Measurements from ENCODE around the gene CPE. TPM values are rescaled to one million over a fixed set of nuclear protein-coding genes. Genes with fewer than 3 reads are reported as not detected.

Gene CPE
- total RNA-seq, 2 experiments from 2014 or later: not detected

- H3K27me3 Mint-ChIP-seq: peaks cover 12% of the 10 kb centered on the region
- H3K36me3 Mint-ChIP-seq: no peaks in the 10 kb centered on the region
- no peaks in the 10 kb centered on the region for H3K9me3 Mint-ChIP-seq
Observed at GRCh38 chr4:165454426-165454825, 75.6 kb downstream of the CPE start.

DNA sequence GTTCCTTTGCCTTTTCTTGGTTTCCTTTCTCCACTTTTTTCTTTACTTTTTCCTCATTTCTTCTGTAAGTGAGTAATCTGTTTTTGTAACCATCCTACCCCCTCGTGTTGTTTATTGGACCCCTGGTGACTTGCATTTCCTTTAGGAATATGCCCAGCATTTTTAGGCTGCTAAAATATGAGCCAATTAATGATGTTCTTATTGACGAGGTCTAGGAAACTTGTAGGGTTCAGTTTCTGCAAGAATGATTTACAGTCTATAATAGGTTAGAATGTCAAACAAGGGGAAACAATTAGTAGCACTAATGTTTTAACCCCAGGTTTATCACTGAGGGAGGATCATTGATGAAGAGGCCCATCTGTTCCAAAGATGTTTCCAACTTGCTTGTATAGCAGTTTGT is 79.0 kb downstream of the CPE start:
- Mint-ChIP-seq H3K27ac (no peak overlapping the region), H3K9me3 (no peaks in the 10 kb centered on the region), H3K27me3 (peaks cover 13% of the 10 kb centered on the region), H3K36me3 (no peaks in the 10 kb centered on the region), H3K4me3 (no peak overlapping the region), H3K4me1 (peaks cover 4% of the 10 kb centered on the region)
- no peak for DNase-seq

More at GRCh38 chr4:165454426-165454825, 75.6 kb downstream of the CPE start:
- Mint-ChIP-seq H3K4me3 (no peak overlapping the region), H3K4me1 (peaks cover 4% of the 10 kb centered on the region), H3K27ac (no peak overlapping the region)
- DNase-seq: no peak

- DNase-seq: no peak
- H3K27ac Mint-ChIP-seq: no peak overlapping the region
- no peaks in the 10 kb centered on the region for H3K9me3 Mint-ChIP-seq
- H3K27me3 Mint-ChIP-seq: peaks cover 13% of the 10 kb centered on the region
- H3K36me3 Mint-ChIP-seq: no peaks in the 10 kb centered on the region
- no peak overlapping the region for H3K4me3 Mint-ChIP-seq
- H3K4me1 Mint-ChIP-seq: peaks cover 4% of the 10 kb centered on the region
Observed at GRCh38 chr4:165458471-165458870, 79.7 kb downstream of the CPE start.

- no peaks in the 10 kb centered on the region for H3K9me3 Mint-ChIP-seq
- peaks cover 12% of the 10 kb centered on the region for H3K27me3 Mint-ChIP-seq
Observed at GRCh38 chr4:165461159-165461821, 82.5 kb downstream of the CPE start.

GRCh38 chr4:165462009-165462408 is 83.2 kb downstream of the CPE start:
- Mint-ChIP-seq H3K36me3 (no peaks in the 10 kb centered on the region), H3K27me3 (peaks cover 9% of the 10 kb centered on the region), H3K9me3 (no peaks in the 10 kb centered on the region), H3K4me1 (no peaks in the 10 kb centered on the region), H3K4me3 (no peak overlapping the region), H3K27ac (no peak overlapping the region)
- DNase-seq: no peak

More at GRCh38 chr4:165461159-165461821, 82.5 kb downstream of the CPE start:
- Mint-ChIP-seq H3K4me3 (no peak overlapping the region), H3K36me3 (no peaks in the 10 kb centered on the region), H3K4me1 (no peaks in the 10 kb centered on the region), H3K27ac (no peak overlapping the region)
- no peak for DNase-seq

- H3K4me1 Mint-ChIP-seq: no peaks in the 10 kb centered on the region
- no peak for DNase-seq
- H3K9me3 Mint-ChIP-seq: no peaks in the 10 kb centered on the region
- no peak overlapping the region for H3K4me3 Mint-ChIP-seq
- peaks cover under 1% of the 10 kb centered on the region for H3K27me3 Mint-ChIP-seq
- H3K27ac Mint-ChIP-seq: no peak overlapping the region
- no peaks in the 10 kb centered on the region for H3K36me3 Mint-ChIP-seq
Observed at GRCh38 chr4:165464376-165464775, 85.6 kb downstream of the CPE start.

GRCh38 chr4:165464813-165465381 is 86.1 kb downstream of the CPE start:
- no peaks in the 10 kb centered on the region for H3K4me1 Mint-ChIP-seq
- no peak overlapping the region for H3K4me3 Mint-ChIP-seq
- H3K36me3 Mint-ChIP-seq: no peaks in the 10 kb centered on the region
- no peaks in the 10 kb centered on the region for H3K27me3 Mint-ChIP-seq
- no peak for DNase-seq
- no peak overlapping the region for H3K27ac Mint-ChIP-seq
- no peaks in the 10 kb centered on the region for H3K9me3 Mint-ChIP-seq

GRCh38 chr4:165470009-165470408 is 91.2 kb downstream of the CPE start:
- Mint-ChIP-seq H3K27me3 (no peaks in the 10 kb centered on the region), H3K9me3 (peaks cover 10% of the 10 kb centered on the region), H3K4me3 (no peak overlapping the region), H3K4me1 (no peaks in the 10 kb centered on the region), H3K27ac (no peak overlapping the region), H3K36me3 (no peaks in the 10 kb centered on the region)
- no peak for DNase-seq

GRCh38 chr4:165472943-165473676 is 94.3 kb downstream of the CPE start:
- no peaks in the 10 kb centered on the region for H3K4me1 Mint-ChIP-seq
- H3K27me3 Mint-ChIP-seq: peaks cover 6% of the 10 kb centered on the region
- DNase-seq: no peak
- H3K27ac Mint-ChIP-seq: no peak overlapping the region
- H3K36me3 Mint-ChIP-seq: no peaks in the 10 kb centered on the region
- H3K9me3 Mint-ChIP-seq: peaks cover 10% of the 10 kb centered on the region
- H3K4me3 Mint-ChIP-seq: no peak overlapping the region

DNA sequence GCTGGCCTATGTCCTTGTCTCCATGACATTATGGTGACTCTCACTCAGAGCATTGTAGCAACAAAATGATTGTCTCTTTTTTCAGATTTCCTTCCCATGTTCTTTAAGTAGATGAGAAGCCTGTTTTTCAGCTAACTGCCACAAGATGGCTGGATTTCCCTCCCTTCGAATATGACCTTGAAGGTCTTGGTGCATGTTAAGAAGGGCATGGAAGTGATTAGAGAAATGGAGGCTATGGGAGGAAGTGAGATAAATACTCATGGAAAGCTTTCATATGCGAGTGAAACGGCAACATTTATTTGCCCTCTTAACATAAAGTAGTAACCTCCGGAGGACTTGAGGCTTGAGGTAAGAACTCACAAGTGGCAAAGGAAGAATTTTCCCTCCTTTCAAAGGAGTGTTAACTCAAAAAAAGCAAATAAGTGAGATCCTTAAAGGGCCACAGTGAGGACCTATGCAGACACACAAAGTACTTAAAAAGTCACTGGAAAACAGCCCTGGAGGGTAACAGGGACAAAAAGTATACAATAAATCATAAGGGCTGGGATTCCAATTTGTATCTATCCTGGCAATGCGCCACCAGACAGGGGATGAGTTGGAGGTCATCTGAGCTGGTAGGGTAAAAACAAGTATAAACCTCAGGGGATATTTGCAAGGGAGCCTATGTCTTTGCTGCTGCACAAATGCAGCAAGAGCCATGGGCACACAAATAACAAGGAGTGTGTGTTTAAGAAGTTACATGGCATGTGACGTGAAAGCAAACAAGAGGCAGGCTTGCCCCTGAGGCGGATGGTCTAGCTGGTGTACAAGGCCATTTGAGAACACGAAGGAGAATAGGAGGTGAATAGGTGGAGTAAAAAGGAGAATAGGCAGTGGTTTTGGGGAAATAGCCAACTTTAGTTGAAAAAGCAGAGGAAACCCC is 96.2 kb downstream of the CPE start:
- Mint-ChIP-seq H3K4me1 (no peaks in the 10 kb centered on the region), H3K27ac (no peak overlapping the region), H3K4me3 (no peak overlapping the region), H3K27me3 (peaks cover 10% of the 10 kb centered on the region), H3K36me3 (no peaks in the 10 kb centered on the region), H3K9me3 (peaks cover 10% of the 10 kb centered on the region)
- no peak for DNase-seq

GRCh38 chr4:165475706-165476070 is 96.9 kb downstream of the CPE start:
- no peak for DNase-seq
- Mint-ChIP-seq H3K27ac (no peak overlapping the region), H3K4me1 (no peaks in the 10 kb centered on the region), H3K4me3 (no peak overlapping the region), H3K36me3 (no peaks in the 10 kb centered on the region), H3K27me3 (peaks cover 10% of the 10 kb centered on the region), H3K9me3 (peaks cover 10% of the 10 kb centered on the region)

GRCh38 chr4:165476214-165477098 is 97.6 kb downstream of the CPE start:
- no peak for DNase-seq

DNA sequence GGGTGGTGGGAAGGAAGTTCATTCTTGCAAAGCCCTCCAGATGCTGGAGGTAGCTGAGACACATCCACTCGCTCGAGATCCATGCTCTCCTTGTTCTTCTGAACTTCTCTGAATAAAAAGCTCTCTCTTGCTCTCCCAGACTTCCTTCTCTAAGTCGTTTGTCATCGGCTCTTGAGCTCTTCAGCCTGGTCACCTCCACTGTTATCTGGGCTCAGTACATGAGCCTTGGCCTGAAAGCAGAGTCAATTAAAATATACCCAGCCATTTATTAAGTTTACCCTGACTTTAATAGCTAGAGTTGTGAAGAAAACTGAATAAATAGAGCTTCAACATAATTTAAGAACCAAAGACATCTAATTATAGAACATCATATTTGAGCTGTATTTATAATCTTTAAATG is 99.0 kb downstream of the CPE start:
- H3K36me3 Mint-ChIP-seq: no peaks in the 10 kb centered on the region
- no peaks in the 10 kb centered on the region for H3K4me1 Mint-ChIP-seq
- H3K4me3 Mint-ChIP-seq: no peak overlapping the region
- no peak overlapping the region for H3K27ac Mint-ChIP-seq
- H3K9me3 Mint-ChIP-seq: peaks cover 6% of the 10 kb centered on the region
- H3K27me3 Mint-ChIP-seq: peaks cover 14% of the 10 kb centered on the region
- no peak for DNase-seq

More at GRCh38 chr4:165476214-165477098, 97.6 kb downstream of the CPE start:
- H3K27me3 Mint-ChIP-seq: peaks cover 10% of the 10 kb centered on the region
- no peaks in the 10 kb centered on the region for H3K4me1 Mint-ChIP-seq
- peaks cover 10% of the 10 kb centered on the region for H3K9me3 Mint-ChIP-seq
- no peak overlapping the region for H3K27ac Mint-ChIP-seq
- no peak overlapping the region for H3K4me3 Mint-ChIP-seq
- H3K36me3 Mint-ChIP-seq: no peaks in the 10 kb centered on the region

- no peaks in the 10 kb centered on the region for H3K36me3 Mint-ChIP-seq
- H3K27me3 Mint-ChIP-seq: peaks cover 14% of the 10 kb centered on the region
- H3K4me1 Mint-ChIP-seq: no peaks in the 10 kb centered on the region
- DNase-seq: no peak
- no peak overlapping the region for H3K27ac Mint-ChIP-seq
- H3K4me3 Mint-ChIP-seq: no peak overlapping the region
- H3K9me3 Mint-ChIP-seq: peaks cover 3% of the 10 kb centered on the region
Observed at GRCh38 chr4:165478260-165478659, 99.5 kb downstream of the CPE start.

All from activated naive CD8-positive, alpha-beta T cell treated with anti-CD3 and anti-CD28 coated beads for 36 hours (primary cell).